ENCODE results near the gene SULT1C3.

GRCh38 chr2:108267101-108267500 lies 27.3 kb downstream of the SULT1C3 start:
- TF ChIP-seq CTCF (IDR thresholded peaks at IDR 0.05) (no peak), POLR2A (IDR thresholded peaks at IDR 0.05) (no peak)
